Measurements from ENCODE around the gene ACOT7. TPM values are rescaled to one million over a fixed set of nuclear protein-coding genes. Genes with fewer than 3 reads are reported as not detected.

Gene ACOT7
- total RNA-seq, 1 donor from 2014 or later = 35.1 TPM

DNA sequence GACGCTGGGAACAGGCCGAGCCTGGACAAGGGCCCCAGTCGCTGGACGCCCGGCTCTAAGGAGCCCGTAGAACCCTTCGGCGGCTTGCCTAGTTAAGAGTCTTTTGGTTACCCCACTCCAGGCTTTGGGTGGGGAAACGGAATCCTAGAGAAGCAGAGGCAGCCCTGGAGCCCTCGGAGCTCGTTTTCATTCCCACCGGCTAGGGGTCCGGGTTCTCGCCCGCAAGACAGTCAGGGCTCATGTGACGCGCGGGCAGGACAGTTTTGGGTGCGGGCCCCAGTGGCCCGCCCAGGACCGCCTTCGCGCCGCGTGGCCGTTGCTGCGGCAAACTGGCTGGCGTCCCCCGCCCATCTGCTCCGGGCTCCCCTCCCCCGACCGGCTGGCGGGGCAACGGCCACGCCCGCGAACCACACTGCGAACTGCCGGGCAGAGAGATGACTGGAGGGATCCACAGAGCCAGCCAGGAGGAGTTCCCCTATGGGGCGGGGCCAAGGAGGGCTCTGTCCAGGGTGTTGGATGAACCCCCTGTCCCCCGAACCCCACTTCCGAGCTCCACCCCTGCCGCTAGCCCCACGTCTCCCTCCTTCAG, 27.0 kb upstream of the ACOT7 start:
- Mint-ChIP-seq H3K27ac (ENCODE audit: unreplicated experiment) (no peak overlapping the region), H3K4me1 (ENCODE audit: unreplicated experiment) (no peaks in the 10 kb centered on the region), H3K27me3 (ENCODE audit: unreplicated experiment) (peaks cover 26% of the 10 kb centered on the region), H3K9me3 (ENCODE audit: unreplicated experiment) (no peaks in the 10 kb centered on the region), H3K4me3 (ENCODE audit: unreplicated experiment) (no peak overlapping the region), H3K36me3 (ENCODE audit: low read depth, unreplicated experiment) (no peaks in the 10 kb centered on the region)
- TF ChIP-seq, protein P1, sequence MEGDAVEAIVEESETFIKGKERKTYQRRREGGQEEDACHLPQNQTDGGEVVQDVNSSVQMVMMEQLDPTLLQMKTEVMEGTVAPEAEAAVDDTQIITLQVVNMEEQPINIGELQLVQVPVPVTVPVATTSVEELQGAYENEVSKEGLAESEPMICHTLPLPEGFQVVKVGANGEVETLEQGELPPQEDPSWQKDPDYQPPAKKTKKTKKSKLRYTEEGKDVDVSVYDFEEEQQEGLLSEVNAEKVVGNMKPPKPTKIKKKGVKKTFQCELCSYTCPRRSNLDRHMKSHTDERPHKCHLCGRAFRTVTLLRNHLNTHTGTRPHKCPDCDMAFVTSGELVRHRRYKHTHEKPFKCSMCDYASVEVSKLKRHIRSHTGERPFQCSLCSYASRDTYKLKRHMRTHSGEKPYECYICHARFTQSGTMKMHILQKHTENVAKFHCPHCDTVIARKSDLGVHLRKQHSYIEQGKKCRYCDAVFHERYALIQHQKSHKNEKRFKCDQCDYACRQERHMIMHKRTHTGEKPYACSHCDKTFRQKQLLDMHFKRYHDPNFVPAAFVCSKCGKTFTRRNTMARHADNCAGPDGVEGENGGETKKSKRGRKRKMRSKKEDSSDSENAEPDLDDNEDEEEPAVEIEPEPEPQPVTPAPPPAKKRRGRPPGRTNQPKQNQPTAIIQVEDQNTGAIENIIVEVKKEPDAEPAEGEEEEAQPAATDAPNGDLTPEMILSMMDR (IDR thresholded peaks at IDR 0.05; ENCODE audit: unreplicated experiment) = no peak
- no peak for DNase-seq (ENCODE audit: low spot score)

DNA sequence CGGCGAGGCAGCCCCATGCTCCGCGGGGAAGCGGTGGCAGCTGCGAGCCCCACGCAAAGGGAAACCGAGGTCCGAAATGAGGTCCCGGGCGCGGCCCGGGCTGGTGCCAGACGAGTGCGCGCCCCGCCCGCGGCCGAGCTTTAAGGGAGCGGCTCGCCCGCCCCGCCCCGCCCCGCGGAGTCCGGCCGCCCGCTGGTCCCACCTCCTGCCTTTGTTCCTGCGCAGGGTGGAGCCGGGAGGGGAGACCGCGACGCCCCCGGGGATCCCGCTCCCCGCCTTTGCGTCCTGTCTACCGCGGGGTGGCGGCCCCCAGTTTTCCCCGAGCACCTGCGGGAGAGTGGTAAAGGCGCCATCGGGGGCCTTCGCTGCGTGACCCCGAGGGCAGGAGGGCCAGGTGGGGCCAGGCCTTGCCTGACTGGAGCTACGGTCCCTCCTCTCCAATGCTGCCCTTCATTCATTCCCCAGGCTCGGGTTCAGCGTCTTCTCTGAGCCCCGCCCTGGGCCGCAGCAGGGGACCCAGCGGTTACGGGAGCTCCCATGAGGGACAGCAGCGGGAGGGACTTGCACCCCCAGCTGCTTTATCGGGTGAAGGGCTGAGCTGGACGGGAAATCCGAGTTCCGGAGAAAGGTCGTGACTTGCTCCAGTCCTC, 26.4 kb upstream of the ACOT7 start, which contains the start of gene HES2:
Gene HES2, minus strand, starts transcription at position 116 of the 650 bp plus-strand sequence. Its CDS starts 99 bp downstream, at position 17.
- no peaks in the 10 kb centered on the region for H3K4me1 Mint-ChIP-seq (ENCODE audit: unreplicated experiment)
- no peak within 1 kb of the TSS for H3K4me3 Mint-ChIP-seq (ENCODE audit: unreplicated experiment)
- H3K27me3 Mint-ChIP-seq (ENCODE audit: unreplicated experiment) = peaks cover 31% of the 10 kb centered on the region
- H3K9me3 Mint-ChIP-seq (ENCODE audit: unreplicated experiment) = no peaks in the 10 kb centered on the region
- no peaks in the 10 kb centered on the region for H3K36me3 Mint-ChIP-seq (ENCODE audit: low read depth, unreplicated experiment)
- DNase-seq (ENCODE audit: low spot score) = no peak
- TF ChIP-seq, protein P1 (IDR thresholded peaks at IDR 0.05; ENCODE audit: unreplicated experiment) = no peak
- no peak within 1 kb of the TSS for H3K27ac Mint-ChIP-seq (ENCODE audit: unreplicated experiment)

DNA sequence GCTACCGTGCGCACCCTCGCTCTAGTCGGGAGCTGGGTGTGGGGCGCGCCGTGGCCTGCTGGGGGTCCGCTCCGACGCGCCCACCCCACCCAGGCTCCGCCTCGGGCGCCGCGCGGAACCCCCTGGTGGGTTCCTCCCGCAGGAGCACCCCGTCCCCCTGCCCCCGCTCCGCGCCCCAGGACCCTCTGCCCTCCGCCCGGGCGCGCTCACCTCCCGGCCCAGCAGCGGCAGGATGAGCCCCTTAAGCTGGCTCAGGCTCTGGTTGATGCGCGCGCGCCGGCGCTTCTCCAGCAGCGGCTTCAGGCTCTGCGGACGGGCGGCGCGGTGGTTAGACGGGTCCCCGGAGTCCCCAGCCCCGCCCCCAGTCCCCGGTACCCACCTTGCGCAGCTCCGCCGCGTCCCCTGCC, 25.8 kb upstream of the ACOT7 start:
- Mint-ChIP-seq H3K27me3 (ENCODE audit: unreplicated experiment) (peaks cover 34% of the 10 kb centered on the region), H3K27ac (ENCODE audit: unreplicated experiment) (no peak overlapping the region), H3K4me1 (ENCODE audit: unreplicated experiment) (no peaks in the 10 kb centered on the region), H3K9me3 (ENCODE audit: unreplicated experiment) (no peaks in the 10 kb centered on the region), H3K4me3 (ENCODE audit: unreplicated experiment) (no peak overlapping the region), H3K36me3 (ENCODE audit: low read depth, unreplicated experiment) (no peaks in the 10 kb centered on the region)
- TF ChIP-seq, protein P1 (IDR thresholded peaks at IDR 0.05; ENCODE audit: unreplicated experiment) = no peak
- DNase-seq (ENCODE audit: low spot score) = no peak

DNA sequence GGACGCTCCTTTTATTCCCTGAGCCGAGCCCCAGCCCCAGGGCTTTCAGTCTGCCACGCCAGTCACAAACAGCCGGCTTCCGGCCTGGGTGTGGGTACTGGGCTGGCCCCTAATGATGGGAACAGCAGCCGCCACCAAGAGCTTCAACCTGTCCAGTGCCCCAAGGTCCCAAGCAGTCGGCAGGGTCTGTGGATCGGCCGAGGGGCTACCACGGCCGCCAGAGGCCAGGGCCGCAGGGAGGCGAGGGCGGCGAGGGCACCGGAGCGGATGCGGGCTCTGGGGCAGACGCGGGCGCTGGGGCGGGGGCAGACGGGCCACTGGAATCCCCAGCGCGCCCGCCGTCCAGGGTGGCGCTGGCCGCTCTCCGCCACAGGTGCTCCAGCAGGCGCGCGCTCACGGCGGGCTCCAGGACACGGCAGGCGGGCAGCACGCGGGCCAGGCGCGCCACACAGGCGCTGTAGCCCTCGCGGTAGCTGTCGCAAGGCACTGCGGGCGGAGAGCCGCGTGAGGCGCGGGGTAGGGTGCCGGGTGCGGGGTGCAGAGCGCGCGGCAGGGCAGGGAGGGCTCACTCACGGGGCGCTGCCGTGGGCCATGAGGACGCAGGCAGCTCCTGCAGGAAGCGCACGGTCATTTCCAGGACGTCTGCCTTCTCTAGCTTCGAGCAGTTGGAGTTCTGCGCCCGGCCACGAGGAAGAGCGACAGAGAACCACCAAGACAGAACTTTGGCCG, 25.3 kb upstream of the ACOT7 start:
- no peak overlapping the region for H3K4me3 Mint-ChIP-seq (ENCODE audit: unreplicated experiment)
- H3K36me3 Mint-ChIP-seq (ENCODE audit: low read depth, unreplicated experiment) = no peaks in the 10 kb centered on the region
- peaks cover 30% of the 10 kb centered on the region for H3K27me3 Mint-ChIP-seq (ENCODE audit: unreplicated experiment)
- no peaks in the 10 kb centered on the region for H3K4me1 Mint-ChIP-seq (ENCODE audit: unreplicated experiment)
- no peaks in the 10 kb centered on the region for H3K9me3 Mint-ChIP-seq (ENCODE audit: unreplicated experiment)
- TF ChIP-seq, protein P1 (IDR thresholded peaks at IDR 0.05; ENCODE audit: unreplicated experiment) = no peak
- H3K27ac Mint-ChIP-seq (ENCODE audit: unreplicated experiment) = no peak overlapping the region
- DNase-seq (ENCODE audit: low spot score) = no peak

Data from endothelial cell (in vitro differentiated cells).